GM23338 (cell line): Measurements from ENCODE around the gene PNPO. TPM values are rescaled to one million over a fixed set of nuclear protein-coding genes. Genes with fewer than 3 reads are reported as not detected.

ENCODE experiments used
- ATAC-seq: fragments of 200-7000 bp; cut with Tn5 transposase; 3 replicates; pipeline ENCODE4 v1.9.1; 2020
- DNase-seq: peaks from one replicate; pipeline ENCODE4 v3.0.0-alpha.2; 2015; ENCODE audit warnings: low spot score
- H2AFZ ChIP-seq: fragments of 200-600 bp; sonication (generic); 2 replicates; pipeline ENCODE4 v1.8.0; 2016; ENCODE audit warnings: antibody characterized with exemption, mild to moderate bottlenecking, moderate library complexity
- H3F3A ChIP-seq: fragments of 200-600 bp; sonication (generic); replicated peaks from 2 replicates; pipeline ENCODE4 v1.8.0; 2017; ENCODE audit warnings: antibody characterized with exemption, mixed run types, low read depth
- H3K27ac ChIP-seq: fragments of 200-600 bp; sonication (generic); 2 replicates; pipeline ENCODE4 v1.6.1; 2016; ENCODE audit warnings: low read depth
- H3K27me3 ChIP-seq: fragments of 200-600 bp; sonication (generic); 2 replicates; pipeline ENCODE4 v1.8.0; 2016; ENCODE audit warnings: mild to moderate bottlenecking, mixed run types, moderate library complexity; ENCODE audit not compliant: insufficient read depth
- H3K36me3 ChIP-seq: fragments of 200-600 bp; sonication (generic); 2 replicates; pipeline ENCODE4 v1.8.0; 2016; ENCODE audit warnings: mild to moderate bottlenecking; ENCODE audit not compliant: insufficient read depth
- H3K4me1 ChIP-seq: fragments of 200-600 bp; sonication (generic); 2 replicates; pipeline ENCODE4 v1.8.0; 2016; ENCODE audit warnings: mild to moderate bottlenecking, moderate library complexity; ENCODE audit not compliant: insufficient read depth
- H3K4me2 ChIP-seq: fragments of 200-600 bp; sonication (generic); 2 replicates; pipeline ENCODE4 v1.7.1; 2017; ENCODE audit warnings: mixed run types
- H3K4me3 ChIP-seq: fragments of 200-600 bp; sonication (generic); 2 replicates; pipeline ENCODE4 v1.6.1; 2016; ENCODE audit warnings: mixed run types
- H3K79me2 ChIP-seq: fragments of 200-600 bp; sonication (generic); replicated peaks from 2 replicates; pipeline ENCODE4 v1.8.0; 2017; ENCODE audit warnings: mild to moderate bottlenecking; ENCODE audit not compliant: insufficient read depth
- H3K9me2 ChIP-seq: fragments of 200-600 bp; sonication (generic); 2 replicates; pipeline ENCODE4 v1.8.0; 2017; ENCODE audit not compliant: insufficient read depth
- H4K20me1 ChIP-seq: fragments of 200-600 bp; sonication (generic); replicated peaks from 2 replicates; pipeline ENCODE4 v1.8.0; 2017; ENCODE audit warnings: mild to moderate bottlenecking; ENCODE audit not compliant: insufficient read depth
- H3K27ac Mint-ChIP-seq: 2 replicates; pipeline ENCODE4 v1.8.0; 2020; ENCODE audit warnings: inconsistent platforms, mild to moderate bottlenecking, moderate library complexity, mixed read lengths
- H3K27me3 Mint-ChIP-seq: 3 replicates; pipeline ENCODE4 v1.8.0; 2022; ENCODE audit warnings: low read depth, mild to moderate bottlenecking, moderate library complexity, mixed read lengths, inconsistent platforms; ENCODE audit not compliant: insufficient read depth, poor library complexity
- H3K36me3 Mint-ChIP-seq: 3 replicates; pipeline ENCODE4 v1.8.0; 2021; ENCODE audit warnings: low read depth, mild to moderate bottlenecking, inconsistent platforms, moderate library complexity, mixed read lengths
- H3K4me1 Mint-ChIP-seq: 3 replicates; pipeline ENCODE4 v1.8.0; 2020; ENCODE audit warnings: mild to moderate bottlenecking, inconsistent platforms, mixed read lengths
- H3K4me3 Mint-ChIP-seq: 3 replicates; pipeline ENCODE4 v1.8.0; 2021; ENCODE audit warnings: moderate library complexity, mild to moderate bottlenecking, inconsistent platforms, mixed read lengths
- H3K9me3 Mint-ChIP-seq: 3 replicates; pipeline ENCODE4 v1.8.0; 2020; ENCODE audit warnings: moderate library complexity, mild to moderate bottlenecking, inconsistent platforms, mixed read lengths
- CREB1 ChIP-seq: fragments of 250-450 bp; sonication (Bioruptor Pico); IDR thresholded peaks from 2 replicates; pipeline ENCODE4 v1.5.0; 2020; ENCODE audit warnings: low read depth, mild to moderate bottlenecking, moderate library complexity
- EZH2 ChIP-seq: fragments of 200-600 bp; sonication (generic); IDR thresholded peaks from one replicate; pipeline ENCODE4 v1.8.0; 2017; ENCODE audit warnings: antibody characterized with exemption, mild to moderate bottlenecking, low read depth; ENCODE audit not compliant: unreplicated experiment
- EZH2phosphoT487 ChIP-seq: fragments of 200-600 bp; sonication (generic); IDR thresholded peaks from one replicate; pipeline ENCODE4 v1.8.1; 2018; ENCODE audit warnings: antibody characterized with exemption; ENCODE audit not compliant: unreplicated experiment
- POLR2AphosphoS5 ChIP-seq: IDR thresholded peaks from 2 replicates; pipeline ENCODE4 v1.6.1; 2016; ENCODE audit warnings: antibody characterized with exemption, low read depth
- ZNF331 ChIP-seq: fragments of 250-450 bp; sonication (Bioruptor Pico); IDR thresholded peaks from 2 replicates; pipeline ENCODE4 v1.5.0; 2020; ENCODE audit warnings: low read depth, mild to moderate bottlenecking, moderate library complexity
- polyA plus RNA-seq: library from polyadenylated mRNA; unstranded; fragments of >200 nt; fragmentation: Nextera tagmentation; extraction: Ambion mirVana; gene quantifications from 2 replicates; pipeline ENCODE4 v1.2.1, GENCODE V29; 2016
- total RNA-seq: library from RNA; depleted of rRNA; stranded (reverse); fragments of >200 nt; shearing (Covaris generic); gene quantifications from 2 replicates; pipeline ENCODE4 v1.2.3, GENCODE V29; 2014
- TF ChIP-seq, protein P1 (sequence below): fragments of 250-450 bp; sonication (Bioruptor Pico); IDR thresholded peaks from 2 replicates; pipeline ENCODE4 v1.5.0; 2020; ENCODE audit warnings: mild to moderate bottlenecking, moderate library complexity
- TF ChIP-seq, protein P2 (sequence below): IDR thresholded peaks from one replicate; pipeline ENCODE4 v1.6.1; 2018; ENCODE audit warnings: antibody characterized with exemption; ENCODE audit not compliant: unreplicated experiment

The PNPO gene
- total and polyA plus RNA-seq, 2 experiments from 2014 or later, result 5.0 to 12.7 TPM

DNA sequence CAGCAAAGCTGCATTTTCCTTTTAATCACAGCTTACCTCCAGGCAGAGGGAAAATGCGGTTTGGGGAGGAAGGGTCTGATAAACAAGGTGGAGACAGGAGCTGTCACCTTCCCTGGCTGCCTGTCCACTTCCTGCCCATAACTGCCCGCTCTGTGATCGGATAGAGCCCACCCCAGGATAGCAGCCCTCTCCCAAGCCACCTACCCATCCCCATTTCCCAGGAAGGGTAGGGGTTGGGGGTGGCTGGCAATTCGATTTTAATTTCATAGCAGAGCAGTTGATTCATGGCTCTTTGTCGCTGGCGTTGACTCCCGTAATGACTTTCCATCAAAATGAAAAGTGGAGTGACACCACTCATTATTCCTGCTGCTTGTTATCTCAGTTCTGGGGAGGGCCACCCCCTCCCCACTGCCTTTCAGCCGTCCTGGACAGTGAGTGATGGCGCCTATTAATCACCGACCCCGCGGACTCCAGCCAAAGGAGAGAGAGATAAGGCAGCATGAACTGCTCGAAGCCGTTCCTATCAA, 40.8 kb downstream of the PNPO start (continued):
- TF ChIP-seq, protein P1, sequence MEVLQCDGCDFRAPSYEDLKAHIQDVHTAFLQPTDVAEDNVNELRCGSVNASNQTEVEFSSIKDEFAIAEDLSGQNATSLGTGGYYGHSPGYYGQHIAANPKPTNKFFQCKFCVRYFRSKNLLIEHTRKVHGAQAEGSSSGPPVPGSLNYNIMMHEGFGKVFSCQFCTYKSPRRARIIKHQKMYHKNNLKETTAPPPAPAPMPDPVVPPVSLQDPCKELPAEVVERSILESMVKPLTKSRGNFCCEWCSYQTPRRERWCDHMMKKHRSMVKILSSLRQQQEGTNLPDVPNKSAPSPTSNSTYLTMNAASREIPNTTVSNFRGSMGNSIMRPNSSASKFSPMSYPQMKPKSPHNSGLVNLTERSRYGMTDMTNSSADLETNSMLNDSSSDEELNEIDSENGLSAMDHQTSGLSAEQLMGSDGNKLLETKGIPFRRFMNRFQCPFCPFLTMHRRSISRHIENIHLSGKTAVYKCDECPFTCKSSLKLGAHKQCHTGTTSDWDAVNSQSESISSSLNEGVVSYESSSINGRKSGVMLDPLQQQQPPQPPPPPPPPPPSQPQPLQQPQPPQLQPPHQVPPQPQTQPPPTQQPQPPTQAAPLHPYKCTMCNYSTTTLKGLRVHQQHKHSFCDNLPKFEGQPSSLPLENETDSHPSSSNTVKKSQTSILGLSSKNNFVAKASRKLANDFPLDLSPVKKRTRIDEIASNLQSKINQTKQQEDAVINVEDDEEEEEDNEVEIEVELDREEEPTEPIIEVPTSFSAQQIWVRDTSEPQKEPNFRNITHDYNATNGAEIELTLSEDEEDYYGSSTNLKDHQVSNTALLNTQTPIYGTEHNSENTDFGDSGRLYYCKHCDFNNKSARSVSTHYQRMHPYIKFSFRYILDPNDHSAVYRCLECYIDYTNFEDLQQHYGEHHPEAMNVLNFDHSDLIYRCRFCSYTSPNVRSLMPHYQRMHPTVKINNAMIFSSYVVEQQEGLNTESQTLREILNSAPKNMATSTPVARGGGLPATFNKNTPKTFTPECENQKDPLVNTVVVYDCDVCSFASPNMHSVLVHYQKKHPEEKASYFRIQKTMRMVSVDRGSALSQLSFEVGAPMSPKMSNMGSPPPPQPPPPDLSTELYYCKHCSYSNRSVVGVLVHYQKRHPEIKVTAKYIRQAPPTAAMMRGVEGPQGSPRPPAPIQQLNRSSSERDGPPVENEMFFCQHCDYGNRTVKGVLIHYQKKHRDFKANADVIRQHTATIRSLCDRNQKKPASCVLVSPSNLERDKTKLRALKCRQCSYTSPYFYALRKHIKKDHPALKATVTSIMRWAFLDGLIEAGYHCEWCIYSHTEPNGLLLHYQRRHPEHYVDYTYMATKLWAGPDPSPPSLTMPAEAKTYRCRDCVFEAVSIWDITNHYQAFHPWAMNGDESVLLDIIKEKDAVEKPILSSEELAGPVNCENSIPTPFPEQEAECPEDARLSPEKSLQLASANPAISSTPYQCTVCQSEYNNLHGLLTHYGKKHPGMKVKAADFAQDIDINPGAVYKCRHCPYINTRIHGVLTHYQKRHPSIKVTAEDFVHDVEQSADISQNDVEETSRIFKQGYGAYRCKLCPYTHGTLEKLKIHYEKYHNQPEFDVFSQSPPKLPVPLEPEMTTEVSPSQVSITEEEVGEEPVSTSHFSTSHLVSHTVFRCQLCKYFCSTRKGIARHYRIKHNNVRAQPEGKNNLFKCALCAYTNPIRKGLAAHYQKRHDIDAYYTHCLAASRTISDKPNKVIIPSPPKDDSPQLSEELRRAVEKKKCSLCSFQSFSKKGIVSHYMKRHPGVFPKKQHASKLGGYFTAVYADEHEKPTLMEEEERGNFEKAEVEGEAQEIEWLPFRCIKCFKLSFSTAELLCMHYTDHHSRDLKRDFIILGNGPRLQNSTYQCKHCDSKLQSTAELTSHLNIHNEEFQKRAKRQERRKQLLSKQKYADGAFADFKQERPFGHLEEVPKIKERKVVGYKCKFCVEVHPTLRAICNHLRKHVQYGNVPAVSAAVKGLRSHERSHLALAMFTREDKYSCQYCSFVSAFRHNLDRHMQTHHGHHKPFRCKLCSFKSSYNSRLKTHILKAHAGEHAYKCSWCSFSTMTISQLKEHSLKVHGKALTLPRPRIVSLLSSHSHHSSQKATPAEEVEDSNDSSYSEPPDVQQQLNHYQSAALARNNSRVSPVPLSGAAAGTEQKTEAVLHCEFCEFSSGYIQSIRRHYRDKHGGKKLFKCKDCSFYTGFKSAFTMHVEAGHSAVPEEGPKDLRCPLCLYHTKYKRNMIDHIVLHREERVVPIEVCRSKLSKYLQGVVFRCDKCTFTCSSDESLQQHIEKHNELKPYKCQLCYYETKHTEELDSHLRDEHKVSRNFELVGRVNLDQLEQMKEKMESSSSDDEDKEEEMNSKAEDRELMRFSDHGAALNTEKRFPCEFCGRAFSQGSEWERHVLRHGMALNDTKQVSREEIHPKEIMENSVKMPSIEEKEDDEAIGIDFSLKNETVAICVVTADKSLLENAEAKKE, result no peak

DNA sequence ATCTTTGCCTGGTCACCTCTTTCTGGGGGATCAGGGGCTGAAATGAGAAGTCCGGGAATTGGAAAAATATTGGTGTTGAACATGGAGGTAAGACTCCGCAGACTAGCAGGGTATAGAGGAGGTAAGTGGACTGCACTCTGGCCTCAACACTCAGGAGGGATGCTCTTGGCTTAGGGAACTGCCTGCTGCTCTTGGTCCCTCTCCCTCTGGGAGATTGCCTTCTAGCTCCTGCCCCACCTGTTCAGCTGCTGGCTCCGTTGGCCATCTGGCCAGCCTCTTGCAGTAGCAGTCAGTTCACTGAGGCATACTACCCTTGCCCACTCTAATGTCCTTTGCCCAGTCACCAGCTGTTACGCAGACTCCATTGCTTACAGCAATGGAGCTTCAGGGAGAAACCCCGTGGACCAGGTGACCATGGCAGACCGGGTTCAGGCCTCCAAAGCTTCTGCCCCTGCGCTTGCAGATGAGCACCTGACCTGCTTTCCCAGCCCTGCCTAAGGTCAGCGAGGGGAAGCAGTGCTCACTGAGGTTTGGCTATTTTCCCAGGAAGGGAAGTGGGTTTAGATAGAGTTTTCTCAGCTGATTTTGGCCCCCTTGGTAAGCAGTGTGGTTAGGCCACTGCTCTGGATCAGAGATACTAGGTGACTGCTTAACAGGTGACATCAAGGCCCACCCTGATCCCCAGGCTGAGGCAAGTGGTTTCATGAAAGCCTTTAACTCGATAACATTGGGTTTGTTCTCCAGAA, 41.4 kb downstream of the PNPO start:
- 0 out of 2 replicates have a peak, but pooled peaks cover under 1% of the 10 kb centered on the region for H3F3A ChIP-seq
- Mint-ChIP-seq H3K4me1 (peaks cover 19% of the 10 kb centered on the region), H3K27ac (no peak overlapping the region; the same call in 1 of the 2 replicates), H3K27me3 (peaks cover 10% of the 10 kb centered on the region), H3K36me3 (peaks cover 49% of the 10 kb centered on the region), H3K4me3 (no peak overlapping the region), H3K9me3 (no peaks in the 10 kb centered on the region; the same call in 2 of the 3 replicates)
- H3K27me3 ChIP-seq, result no peaks in the 10 kb centered on the region
- H2AFZ ChIP-seq, result no peak overlapping the region
- H3K4me2 ChIP-seq, result no peak overlapping the region
- H4K20me1 ChIP-seq, result peaks cover 4% of the 10 kb centered on the region
- H3K79me2 ChIP-seq, result no peaks in the 10 kb centered on the region
- no peak overlapping the region for H3K4me3 ChIP-seq
- ATAC-seq (no peak), DNase-seq (no peak)
- peaks cover 17% of the 10 kb centered on the region; the same call in 1 of the 2 replicates for H3K36me3 ChIP-seq
- peaks cover 11% of the 10 kb centered on the region for H3K4me1 ChIP-seq
- H3K27ac ChIP-seq, result no peak overlapping the region
- H3K9me2 ChIP-seq, result no peaks in the 10 kb centered on the region
- TF ChIP-seq ZNF331 (no peak), CREB1 (no peak), POLR2AphosphoS5 (no peak), EZH2 (no peak), EZH2phosphoT487 (no peak)
- TF ChIP-seq, protein P2, sequence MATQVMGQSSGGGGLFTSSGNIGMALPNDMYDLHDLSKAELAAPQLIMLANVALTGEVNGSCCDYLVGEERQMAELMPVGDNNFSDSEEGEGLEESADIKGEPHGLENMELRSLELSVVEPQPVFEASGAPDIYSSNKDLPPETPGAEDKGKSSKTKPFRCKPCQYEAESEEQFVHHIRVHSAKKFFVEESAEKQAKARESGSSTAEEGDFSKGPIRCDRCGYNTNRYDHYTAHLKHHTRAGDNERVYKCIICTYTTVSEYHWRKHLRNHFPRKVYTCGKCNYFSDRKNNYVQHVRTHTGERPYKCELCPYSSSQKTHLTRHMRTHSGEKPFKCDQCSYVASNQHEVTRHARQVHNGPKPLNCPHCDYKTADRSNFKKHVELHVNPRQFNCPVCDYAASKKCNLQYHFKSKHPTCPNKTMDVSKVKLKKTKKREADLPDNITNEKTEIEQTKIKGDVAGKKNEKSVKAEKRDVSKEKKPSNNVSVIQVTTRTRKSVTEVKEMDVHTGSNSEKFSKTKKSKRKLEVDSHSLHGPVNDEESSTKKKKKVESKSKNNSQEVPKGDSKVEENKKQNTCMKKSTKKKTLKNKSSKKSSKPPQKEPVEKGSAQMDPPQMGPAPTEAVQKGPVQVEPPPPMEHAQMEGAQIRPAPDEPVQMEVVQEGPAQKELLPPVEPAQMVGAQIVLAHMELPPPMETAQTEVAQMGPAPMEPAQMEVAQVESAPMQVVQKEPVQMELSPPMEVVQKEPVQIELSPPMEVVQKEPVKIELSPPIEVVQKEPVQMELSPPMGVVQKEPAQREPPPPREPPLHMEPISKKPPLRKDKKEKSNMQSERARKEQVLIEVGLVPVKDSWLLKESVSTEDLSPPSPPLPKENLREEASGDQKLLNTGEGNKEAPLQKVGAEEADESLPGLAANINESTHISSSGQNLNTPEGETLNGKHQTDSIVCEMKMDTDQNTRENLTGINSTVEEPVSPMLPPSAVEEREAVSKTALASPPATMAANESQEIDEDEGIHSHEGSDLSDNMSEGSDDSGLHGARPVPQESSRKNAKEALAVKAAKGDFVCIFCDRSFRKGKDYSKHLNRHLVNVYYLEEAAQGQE, result no peak
